Gastroesophageal sphincter (tissue), 4 donors: ENCODE measurements around the gene PHF8. TPM values are rescaled to one million over a fixed set of nuclear protein-coding genes. Genes with fewer than 3 reads are reported as not detected.

Experiments
- ATAC-seq: fragments of 150-250 bp; one replicate; pipeline ENCODE4 v1.9.1; 2016; ENCODE audit warnings: mild to moderate bottlenecking, moderate library complexity
- H3K27ac ChIP-seq, 4 donors: fragments of 200-600 bp; sonication (generic) in 3 of 4; 1 replicate in 3 of 4; 2 replicates in 1 of 4; pipeline ENCODE4 v1.5.1; 2016 to 2019
- H3K27me3 ChIP-seq: fragments of 200-600 bp; sonication (generic); one replicate; pipeline ENCODE4 v1.5.1; 2019
- H3K36me3 ChIP-seq, 2 donors: fragments of 200-600 bp; sonication (generic); one replicate each; pipeline ENCODE4 v1.5.1; 2019; ENCODE audit warnings: control low read depth in 1 of 2
- H3K4me1 ChIP-seq, 3 donors: fragments of 200-600 bp; sonication (generic); 1 replicate in 2 of 3; 2 replicates in 1 of 3; pipeline ENCODE4 v1.5.1; 2016 to 2019; ENCODE audit warnings: control low read depth in 2 of 3
- H3K4me3 ChIP-seq, 2 donors: fragments of 200-600 bp; sonication (generic); one replicate each; pipeline ENCODE4 v1.5.1; 2019; ENCODE audit warnings: mild to moderate bottlenecking in 1 of 2, moderate library complexity in 1 of 2
- H3K9me3 ChIP-seq, 3 donors: fragments of 200-600 bp; sonication (generic); one replicate each; pipeline ENCODE4 v1.5.1; 2017 to 2019; ENCODE audit warnings: control low read depth in 2 of 3
- EP300 ChIP-seq: sonication (generic); formaldehyde crosslinking; IDR thresholded peaks from one replicate; pipeline ENCODE4 v1.6.1; 2017; ENCODE audit warnings: antibody characterized with exemption, mild to moderate bottlenecking
- POLR2A ChIP-seq, 2 donors: fragments of 450-650 bp; IDR thresholded peaks; one replicate each; pipeline ENCODE4 v1.6.1; 2017; ENCODE audit warnings: antibody characterized with exemption in 2 of 2, mild to moderate bottlenecking in 2 of 2, moderate library complexity in 1 of 2
- POLR2AphosphoS5 ChIP-seq: sonication (generic); formaldehyde crosslinking; IDR thresholded peaks from one replicate; pipeline ENCODE4 v1.6.1; 2017; ENCODE audit warnings: antibody characterized with exemption
- WGBS, 2 donors: methylation state at CpG; one replicate each; pipeline ENCODE4 v1.1.5; 2018; ENCODE audit warnings: low coverage in 1 of 2; 5-methylcytosine and 5-hydroxymethylcytosine counted together
- total RNA-seq, 4 donors: library from RNA; depleted of rRNA; stranded (reverse); fragments of >200 nt; gene quantifications; one replicate each; pipeline ENCODE4 v1.1.0, GENCODE V29; 2016
- TF ChIP-seq, protein P1 (sequence below), 4 experiments: fragments of 200-600 bp in 2 of 4; fragments of 450-650 bp in 2 of 4; sonication (generic) in 1 of 4; IDR thresholded peaks; one replicate each; pipeline ENCODE4 v1.5.1; 2017 to 2019; ENCODE audit warnings: antibody characterized with exemption in 4 of 4, mild to moderate bottlenecking in 2 of 4, moderate library complexity in 2 of 4

The PHF8 gene
- total RNA-seq, 4 donors from 2014 or later, result 12.0 to 34.7 (median 21.0) TPM

DNA sequence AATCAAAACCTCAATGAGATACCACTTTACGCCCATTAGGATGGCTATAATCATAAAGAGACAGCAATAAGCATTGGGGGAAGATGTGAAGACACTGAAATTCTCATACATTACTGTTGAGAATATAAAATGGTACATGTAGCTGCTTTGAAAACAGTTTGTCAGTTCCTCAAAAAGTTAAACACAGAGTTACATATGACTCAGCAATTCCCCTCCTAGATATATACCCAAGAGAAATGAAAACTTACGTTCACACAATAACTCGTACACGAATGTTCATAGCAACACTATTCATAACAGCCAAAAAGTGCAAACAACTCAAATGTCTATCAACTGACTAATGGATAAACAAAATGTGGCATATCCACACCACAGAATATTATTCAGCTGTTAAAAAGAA is 36.6 kb downstream of the PHF8 start:
- Histone ChIP-seq H3K4me3 (no peak overlapping the region), H3K9me3 (no peaks in the 10 kb centered on the region), H3K27me3 (no peaks in the 10 kb centered on the region), H3K27ac (no peak overlapping the region), H3K4me1 (no peaks in the 10 kb centered on the region), H3K36me3 (peaks cover 0 to 39% of the 10 kb centered on the region in 2 donors)
- ATAC-seq, result no peak
- no peak for TF ChIP-seq EP300
- no peak for TF ChIP-seq POLR2A (IDR thresholded peaks at IDR 0.05)
- TF ChIP-seq, protein P1, sequence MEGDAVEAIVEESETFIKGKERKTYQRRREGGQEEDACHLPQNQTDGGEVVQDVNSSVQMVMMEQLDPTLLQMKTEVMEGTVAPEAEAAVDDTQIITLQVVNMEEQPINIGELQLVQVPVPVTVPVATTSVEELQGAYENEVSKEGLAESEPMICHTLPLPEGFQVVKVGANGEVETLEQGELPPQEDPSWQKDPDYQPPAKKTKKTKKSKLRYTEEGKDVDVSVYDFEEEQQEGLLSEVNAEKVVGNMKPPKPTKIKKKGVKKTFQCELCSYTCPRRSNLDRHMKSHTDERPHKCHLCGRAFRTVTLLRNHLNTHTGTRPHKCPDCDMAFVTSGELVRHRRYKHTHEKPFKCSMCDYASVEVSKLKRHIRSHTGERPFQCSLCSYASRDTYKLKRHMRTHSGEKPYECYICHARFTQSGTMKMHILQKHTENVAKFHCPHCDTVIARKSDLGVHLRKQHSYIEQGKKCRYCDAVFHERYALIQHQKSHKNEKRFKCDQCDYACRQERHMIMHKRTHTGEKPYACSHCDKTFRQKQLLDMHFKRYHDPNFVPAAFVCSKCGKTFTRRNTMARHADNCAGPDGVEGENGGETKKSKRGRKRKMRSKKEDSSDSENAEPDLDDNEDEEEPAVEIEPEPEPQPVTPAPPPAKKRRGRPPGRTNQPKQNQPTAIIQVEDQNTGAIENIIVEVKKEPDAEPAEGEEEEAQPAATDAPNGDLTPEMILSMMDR (IDR thresholded peaks at IDR 0.05), result no peak
- TF ChIP-seq POLR2AphosphoS5, result no peak
- 92 to 100% methylated on average over 1 to 4 of the region's 4 CpGs for WGBS, 2 donors

- TF ChIP-seq EP300 (no peak), POLR2AphosphoS5 (no peak), POLR2A (IDR thresholded peaks at IDR 0.05) (no peak)
- TF ChIP-seq, protein P1 (IDR thresholded peaks at IDR 0.05), result no peak
- Histone ChIP-seq H3K27ac (no peak overlapping the region), H3K36me3 (peaks cover 0 to 87% of the 10 kb centered on the region in 2 donors), H3K4me3 (no peak overlapping the region), H3K9me3 (no peaks in the 10 kb centered on the region), H3K4me1 (no peaks in the 10 kb centered on the region), H3K27me3 (no peaks in the 10 kb centered on the region)
- ATAC-seq, result no peak
- 71 to 80% methylated on average over 1 of the region's 2 CpGs for WGBS, 2 donors
Observed at GRCh38 chrX:53997724-53998123, 46.5 kb downstream of the PHF8 start.

- TF ChIP-seq, protein P1 (IDR thresholded peaks at IDR 0.05), result no peak
- TF ChIP-seq POLR2A (IDR thresholded peaks at IDR 0.05) (no peak), EP300 (no peak), POLR2AphosphoS5 (no peak)
- ATAC-seq, result no peak
- H3K36me3 ChIP-seq, result peaks cover 0 to 53% of the 10 kb centered on the region in 2 donors
- 88 to 93% methylated on average over 3 to 4 of the region's 4 CpGs for WGBS, 2 donors
- no peaks in the 10 kb centered on the region for H3K4me1 ChIP-seq
- no peaks in the 10 kb centered on the region for H3K27me3 ChIP-seq
- H3K27ac ChIP-seq, result no peak overlapping the region
- no peaks in the 10 kb centered on the region for H3K9me3 ChIP-seq
- H3K4me3 ChIP-seq, result no peak overlapping the region
Observed at GRCh38 chrX:53992589-53992988, 51.7 kb downstream of the PHF8 start.

DNA sequence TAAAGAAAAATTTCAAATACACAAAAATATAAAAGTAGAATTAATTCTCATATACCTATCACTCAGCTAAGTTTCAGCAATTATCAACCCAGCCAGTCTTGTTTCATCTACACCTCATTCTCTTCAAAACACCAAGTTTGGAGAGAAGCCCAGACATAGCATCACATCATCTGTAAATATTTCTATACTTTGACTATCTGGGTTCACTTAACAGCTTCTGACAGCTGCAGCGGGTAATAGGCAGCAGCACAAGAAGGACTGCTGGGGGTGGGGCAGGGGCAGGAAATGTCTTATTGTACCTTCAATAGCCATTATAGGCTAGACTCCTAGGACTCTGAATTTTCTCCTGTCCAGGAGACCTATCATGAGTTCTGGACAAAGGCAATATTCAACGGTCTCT is 54.1 kb downstream of the PHF8 start:
- Histone ChIP-seq H3K27me3 (no peaks in the 10 kb centered on the region), H3K27ac (no peak overlapping the region), H3K9me3 (no peaks in the 10 kb centered on the region), H3K36me3 (peaks cover 0 to 65% of the 10 kb centered on the region in 2 donors), H3K4me1 (no peaks in the 10 kb centered on the region), H3K4me3 (no peak overlapping the region)
- WGBS, 2 donors, result 38 to 60% methylated on average over 1 to 2 of the region's 2 CpGs
- TF ChIP-seq POLR2AphosphoS5 (no peak), POLR2A (IDR thresholded peaks at IDR 0.05) (no peak), EP300 (no peak)
- TF ChIP-seq, protein P1 (IDR thresholded peaks at IDR 0.05), result no peak
- ATAC-seq, result no peak

GRCh38 chrX:53984895-53985294 is 59.4 kb downstream of the PHF8 start:
- Histone ChIP-seq H3K4me3 (no peak overlapping the region), H3K9me3 (no peaks in the 10 kb centered on the region), H3K27me3 (no peaks in the 10 kb centered on the region), H3K36me3 (peaks cover 0 to 76% of the 10 kb centered on the region in 2 donors), H3K4me1 (no peaks in the 10 kb centered on the region), H3K27ac (no peak overlapping the region)
- TF ChIP-seq POLR2A (IDR thresholded peaks at IDR 0.05) (no peak), EP300 (no peak), POLR2AphosphoS5 (no peak)
- TF ChIP-seq, protein P1 (IDR thresholded peaks at IDR 0.05), result no peak
- no peak for ATAC-seq
- 67 to 88% methylated on average over 1 to 7 of the region's 12 CpGs for WGBS, 2 donors
